ENCODE results near the gene TMEM59.

TMEM59 gene

GRCh38 chr1:53984726-53985125 lies 68.3 kb downstream of the TMEM59 start:
- no peak for DNase-seq (ENCODE audit: low read depth, low spot score)
- no peak for TF ChIP-seq CTCF (IDR thresholded peaks at IDR 0.05; ENCODE audit: low read depth, low read length)
- in situ Hi-C loops (cut with HindIII; ENCODE audit: low sequenced_read_pairs): no loop called here
- no peak overlapping the region for H3K4me3 ChIP-seq (ENCODE audit: low read depth, low read length)

- in situ Hi-C loops (cut with HindIII; ENCODE audit: low sequenced_read_pairs): no loop called here
- H3K4me3 ChIP-seq (ENCODE audit: low read depth, low read length): peak overlapping the region; percentile 6
- TF ChIP-seq CTCF (IDR thresholded peaks at IDR 0.05; ENCODE audit: low read depth, low read length): no peak
- no peak for DNase-seq (ENCODE audit: low read depth, low spot score)
Measured at GRCh38 chr1:53982763-53983104, 70.3 kb downstream of the TMEM59 start.

- peak; percentile 22 for DNase-seq (ENCODE audit: low read depth, low spot score)
- peak overlapping the region; percentile 6 for H3K4me3 ChIP-seq (ENCODE audit: low read depth, low read length)
- TF ChIP-seq CTCF (IDR thresholded peaks at IDR 0.05; ENCODE audit: low read depth, low read length): no peak
- in situ Hi-C loops (cut with HindIII; ENCODE audit: low sequenced_read_pairs): no loop called here
Measured at GRCh38 chr1:53982034-53982762, 70.8 kb downstream of the TMEM59 start.

- no peak for DNase-seq (ENCODE audit: low read depth, low spot score)
- TF ChIP-seq CTCF (IDR thresholded peaks at IDR 0.05; ENCODE audit: low read depth, low read length): no peak
- in situ Hi-C loops (cut with HindIII; ENCODE audit: low sequenced_read_pairs): no loop called here
- H3K4me3 ChIP-seq (ENCODE audit: low read depth, low read length): no peak overlapping the region
Measured at GRCh38 chr1:53981220-53981619, 71.8 kb downstream of the TMEM59 start.

GRCh38 chr1:53979712-53980450 lies 73.1 kb downstream of the TMEM59 start:
- DNase-seq (ENCODE audit: low read depth, low spot score): no peak
- in situ Hi-C loops (cut with HindIII; ENCODE audit: low sequenced_read_pairs): no loop called here
- no peak for TF ChIP-seq CTCF (IDR thresholded peaks at IDR 0.05; ENCODE audit: low read depth, low read length)
- H3K4me3 ChIP-seq (ENCODE audit: low read depth, low read length): no peak overlapping the region

All from astrocyte of the spinal cord (primary cell).